H1 (cell line): ENCODE measurements around the gene CTDP1.
A peak's percentile ranks its signal among the peaks of the same experiment; 100 is the strongest.
"Not testable (repeated sequence)": the region's sequence is repeated elsewhere in the genome, so short reads cannot be mapped to it uniquely, and the experiment has no call there.

ENCODE experiments used
- CEBPB ChIP-seq: IDR thresholded peaks from 2 replicates; pipeline ENCODE4 v1.6.1; 2012; ENCODE audit warnings: low read depth, low read length
- CHD2 ChIP-seq: IDR thresholded peaks from 2 replicates; pipeline ENCODE4 v1.6.1; 2012; ENCODE audit warnings: low read length, improper control_type of control experiment
- EZH2 ChIP-seq: fragments of 200-600 bp; sonication (generic); IDR thresholded peaks from 2 replicates; pipeline ENCODE4 v1.7.1; 2012; ENCODE audit warnings: low read depth, mild to moderate bottlenecking, moderate library complexity, low read length, inconsistent platforms; ENCODE audit not compliant: severe bottlenecking
- GABPA ChIP-seq: IDR thresholded peaks from 2 replicates; pipeline ENCODE4 v1.6.1; 2011; ENCODE audit warnings: mild to moderate bottlenecking, low read length, moderate library complexity, borderline replicate concordance; ENCODE audit not compliant: insufficient read depth
- JUN ChIP-seq: IDR thresholded peaks from 2 replicates; pipeline ENCODE4 v1.6.1; 2011; ENCODE audit warnings: low read depth, mild to moderate bottlenecking, improper control_type of control experiment, low read length
- POLR2A ChIP-seq, 2 experiments: IDR thresholded peaks; 1 replicate in 1 of 2; 2 replicates in 1 of 2; pipeline ENCODE4 v1.6.1; 2011; ENCODE audit warnings: low read depth in 2 of 2, low read length in 2 of 2, mild to moderate bottlenecking in 2 of 2; ENCODE audit errors: control extremely low read depth in 1 of 2
- RAD21 ChIP-seq, 2 experiments: IDR thresholded peaks in 1 of 2; conservative IDR thresholded peaks in 1 of 2; 2 replicates each; pipeline ENCODE4 v1.6.1; 2011; ENCODE audit warnings: low read depth in 2 of 2, low read length in 2 of 2, improper control_type of control experiment in 1 of 2, inconsistent platforms in 1 of 2, mild to moderate bottlenecking in 1 of 2, moderate library complexity in 1 of 2
- RFX5 ChIP-seq: IDR thresholded peaks from 2 replicates; pipeline ENCODE4 v1.6.1; 2011; ENCODE audit warnings: low read depth, low read length, improper control_type of control experiment, borderline replicate concordance
- RNF2 ChIP-seq: fragments of 200-900, 300-1000 bp; sonication (generic); IDR thresholded peaks from 2 replicates; pipeline ENCODE4 v1.7.1; 2016; ENCODE audit warnings: borderline replicate concordance, low read depth, mild to moderate bottlenecking, antibody characterized with exemption, low read length; ENCODE audit not compliant: poor library complexity, severe bottlenecking; ENCODE audit errors: missing control alignments
- ZNF274 ChIP-seq: IDR thresholded peaks from 2 replicates; pipeline ENCODE4 v1.7.0; 2012; ENCODE audit warnings: low read length, borderline replicate concordance; ENCODE audit errors: extremely low read depth
- TF ChIP-seq, protein P1 (sequence below), 3 experiments: IDR thresholded peaks; 1 replicate in 2 of 3; 2 replicates in 1 of 3; pipeline versions ENCODE4 v1.5.1 to v1.6.1; 2011; ENCODE audit warnings: low read length in 3 of 3, mild to moderate bottlenecking in 3 of 3, inconsistent platforms in 2 of 3, low read depth in 1 of 3, moderate library complexity in 1 of 3; ENCODE audit not compliant: insufficient read depth in 1 of 3; ENCODE audit errors: control extremely low read depth in 1 of 3

GRCh38 chr18:79751918-79752578 is 72.4 kb downstream of the CTDP1 start:
- TF ChIP-seq, protein P1, sequence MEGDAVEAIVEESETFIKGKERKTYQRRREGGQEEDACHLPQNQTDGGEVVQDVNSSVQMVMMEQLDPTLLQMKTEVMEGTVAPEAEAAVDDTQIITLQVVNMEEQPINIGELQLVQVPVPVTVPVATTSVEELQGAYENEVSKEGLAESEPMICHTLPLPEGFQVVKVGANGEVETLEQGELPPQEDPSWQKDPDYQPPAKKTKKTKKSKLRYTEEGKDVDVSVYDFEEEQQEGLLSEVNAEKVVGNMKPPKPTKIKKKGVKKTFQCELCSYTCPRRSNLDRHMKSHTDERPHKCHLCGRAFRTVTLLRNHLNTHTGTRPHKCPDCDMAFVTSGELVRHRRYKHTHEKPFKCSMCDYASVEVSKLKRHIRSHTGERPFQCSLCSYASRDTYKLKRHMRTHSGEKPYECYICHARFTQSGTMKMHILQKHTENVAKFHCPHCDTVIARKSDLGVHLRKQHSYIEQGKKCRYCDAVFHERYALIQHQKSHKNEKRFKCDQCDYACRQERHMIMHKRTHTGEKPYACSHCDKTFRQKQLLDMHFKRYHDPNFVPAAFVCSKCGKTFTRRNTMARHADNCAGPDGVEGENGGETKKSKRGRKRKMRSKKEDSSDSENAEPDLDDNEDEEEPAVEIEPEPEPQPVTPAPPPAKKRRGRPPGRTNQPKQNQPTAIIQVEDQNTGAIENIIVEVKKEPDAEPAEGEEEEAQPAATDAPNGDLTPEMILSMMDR (IDR thresholded peaks at IDR 0.05; ENCODE audit: control extremely low read depth in 1 of 3, insufficient read depth in 1 of 3, low read depth in 1 of 3, low read length in 3 of 3): peak; percentile 8 to 77 (median 58)
- TF ChIP-seq EZH2; GABPA; RAD21 (IDR thresholded peaks at IDR 0.05 in 1 of 2, conservative IDR thresholded peaks at IDR 0.05 in 1 of 2; ENCODE audit: low read depth in 2 of 2, low read length in 2 of 2); ZNF274; RNF2; POLR2A (IDR thresholded peaks at IDR 0.05; ENCODE audit: control extremely low read depth in 1 of 2, low read depth in 2 of 2, low read length in 2 of 2); CEBPB; CHD2; JUN; RFX5: not testable (repeated sequence)
